ENCODE measurements around the gene BCAR1.
"Not testable (repeated sequence)": the region's sequence is repeated elsewhere in the genome, so short reads cannot be mapped to it uniquely, and the experiment has no call there.

Gene BCAR1

DNA sequence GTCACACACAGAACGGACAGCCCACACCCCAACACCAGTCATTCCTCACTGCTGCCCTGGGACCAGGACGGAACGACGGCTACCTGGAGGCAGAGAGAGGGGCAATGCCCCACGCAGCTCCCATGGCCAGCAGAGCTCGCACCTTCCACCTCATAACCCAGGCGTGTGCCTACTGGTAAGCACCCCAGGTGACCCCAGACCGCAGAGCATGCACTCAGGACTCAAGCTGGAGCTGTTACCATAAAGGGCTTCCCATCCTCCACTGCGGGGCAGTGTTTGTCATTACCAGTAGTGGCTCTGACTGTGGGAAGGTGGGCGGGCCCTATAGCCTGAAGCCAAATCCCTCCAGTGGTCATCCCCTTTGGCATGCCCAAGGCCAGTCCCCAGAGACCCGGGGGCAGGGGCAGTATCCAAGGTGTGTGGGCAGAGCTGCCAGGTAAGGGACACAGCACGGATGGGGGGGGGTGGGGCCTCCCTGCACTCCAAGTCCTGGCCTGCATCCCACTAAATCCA, 4.7 kb upstream of the BCAR1 start:
- DNase-seq (ENCODE audit: low spot score), result no peak

DNA sequence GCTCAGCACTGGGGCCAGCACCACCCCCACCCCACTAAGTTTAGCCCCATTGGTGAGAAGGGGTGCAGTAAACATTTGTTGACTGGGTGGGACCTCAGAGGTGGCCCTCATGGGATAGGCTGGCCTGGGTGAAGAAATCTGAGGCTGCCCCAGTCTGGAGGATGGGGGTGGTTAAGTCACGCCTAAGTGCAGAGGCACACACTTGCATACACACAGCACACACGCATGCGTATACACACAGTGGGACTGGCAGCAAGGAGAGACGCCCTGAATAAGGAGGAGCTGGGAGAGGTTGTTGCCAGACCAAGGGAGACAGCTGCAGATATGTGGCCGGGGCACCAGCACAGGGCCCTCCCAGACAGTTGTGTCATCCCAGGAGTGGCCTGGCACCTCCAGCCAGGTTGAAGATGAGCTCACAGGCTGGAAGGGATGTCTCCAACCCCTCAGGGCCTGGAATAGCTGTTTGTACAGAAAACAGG, 3.0 kb upstream of the BCAR1 start:
- DNase-seq (ENCODE audit: low spot score), result no peak

DNA sequence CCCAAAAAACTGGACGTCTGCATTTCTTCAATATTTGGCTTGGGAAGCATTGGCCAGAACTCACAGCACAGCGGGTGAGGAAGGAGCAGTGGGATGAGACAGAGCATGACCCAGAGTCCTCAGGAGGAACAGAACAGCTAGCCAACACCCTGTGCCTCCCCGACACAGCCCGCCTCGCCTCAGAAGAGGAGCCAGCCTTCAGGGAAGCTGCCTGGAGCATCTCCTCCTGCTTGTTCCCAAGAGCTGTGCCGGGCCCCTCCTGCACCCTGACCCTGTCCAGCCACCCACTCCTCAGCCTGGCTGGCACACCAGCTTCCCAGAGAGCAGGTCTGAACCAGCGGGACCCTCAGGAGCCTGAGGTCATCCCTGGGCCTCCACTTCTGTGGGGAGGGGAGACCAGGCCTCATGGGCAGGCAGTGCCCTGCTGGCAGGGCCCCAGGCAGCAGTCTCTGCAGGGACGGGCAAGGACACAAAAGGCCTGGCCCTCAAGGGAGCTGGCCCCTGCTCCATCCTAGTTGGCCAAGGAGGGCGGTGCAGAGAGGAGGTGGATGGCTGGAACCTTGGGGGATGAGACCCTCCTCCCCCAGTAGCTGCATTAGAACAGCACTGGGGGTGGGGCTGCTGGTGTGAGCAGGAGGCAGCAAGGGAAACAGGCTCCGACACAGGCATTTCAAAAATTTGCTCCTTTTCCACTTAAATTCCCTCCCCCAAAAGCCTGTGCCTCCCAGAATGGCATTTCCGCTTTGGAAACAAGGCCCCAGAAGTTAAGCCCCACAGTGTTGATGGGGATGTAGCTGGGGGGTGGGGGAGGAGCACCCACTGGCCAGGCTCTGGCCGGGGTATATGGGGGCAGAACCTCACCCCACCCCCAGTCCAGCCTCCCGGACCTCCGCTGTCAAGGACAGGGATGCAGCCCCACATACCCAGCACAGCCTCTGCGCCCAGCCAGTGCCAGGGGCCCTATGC, 1.8 kb upstream of the BCAR1 start:
- DNase-seq (ENCODE audit: low spot score), result no peak

DNA sequence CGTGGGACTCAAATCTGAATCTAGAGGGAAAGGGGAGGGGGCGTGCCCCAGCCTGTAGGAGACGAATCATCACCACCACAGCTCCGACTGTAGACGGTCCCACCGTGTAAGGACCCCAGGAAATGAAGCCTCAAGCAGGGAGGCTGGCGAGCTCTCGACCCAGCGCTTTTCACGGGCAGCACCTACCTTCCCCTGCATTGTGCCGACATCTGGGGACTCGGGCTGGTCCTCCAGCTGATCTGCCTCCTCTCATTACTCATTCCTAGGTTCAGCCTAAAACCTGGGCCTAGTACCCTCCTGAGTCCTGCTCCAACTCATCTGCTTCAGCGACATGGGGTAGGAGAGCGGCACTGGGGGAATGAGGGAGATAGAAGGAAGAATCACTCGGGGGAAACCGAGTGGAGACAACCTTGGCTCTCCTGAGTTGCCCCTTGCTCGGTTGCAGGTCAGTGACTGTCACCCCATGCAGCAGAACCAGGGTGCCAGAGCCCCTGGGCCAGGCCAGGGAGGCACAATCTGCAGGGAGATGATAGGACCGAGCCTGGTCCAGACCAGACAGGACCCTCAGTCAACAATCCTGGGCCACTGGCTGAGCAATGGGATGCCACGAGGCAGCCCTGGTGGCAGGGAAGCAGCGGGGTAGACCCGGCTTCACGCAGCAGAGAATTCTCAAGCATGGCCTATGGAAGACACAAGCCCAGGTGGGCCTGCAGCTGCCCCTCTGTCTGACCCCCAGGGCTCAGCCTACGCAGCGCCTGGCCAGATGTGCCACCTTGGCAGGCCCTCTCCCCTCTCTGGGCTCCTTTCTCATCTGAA, 833 bp upstream of the BCAR1 start:
- no peak for DNase-seq (ENCODE audit: low spot score)

DNA sequence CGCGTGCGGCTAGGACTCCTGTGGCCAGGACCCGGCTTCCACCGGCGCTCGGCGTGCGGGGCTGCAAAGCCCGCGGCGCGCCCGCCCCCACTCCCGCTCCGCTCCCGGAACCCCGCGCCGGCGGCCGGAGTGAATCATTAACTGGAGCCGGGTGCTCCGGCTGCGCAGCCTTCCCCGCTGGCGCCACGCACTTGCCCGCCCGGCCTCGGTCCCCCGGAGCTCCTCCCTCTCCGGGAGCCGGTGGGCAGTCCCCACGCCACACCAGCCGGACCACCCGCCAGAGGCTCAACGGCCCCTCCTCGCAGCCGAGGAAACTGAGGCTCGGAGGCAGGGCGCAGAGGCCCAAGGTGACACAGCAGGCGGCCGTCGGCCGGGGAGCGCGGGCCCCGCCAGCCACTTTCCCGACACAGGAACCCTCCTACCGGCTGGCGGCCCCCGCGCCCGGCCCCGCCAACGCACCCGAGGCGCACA, 580 bp downstream of the BCAR1 start:
- no peak for DNase-seq (ENCODE audit: low spot score)

DNA sequence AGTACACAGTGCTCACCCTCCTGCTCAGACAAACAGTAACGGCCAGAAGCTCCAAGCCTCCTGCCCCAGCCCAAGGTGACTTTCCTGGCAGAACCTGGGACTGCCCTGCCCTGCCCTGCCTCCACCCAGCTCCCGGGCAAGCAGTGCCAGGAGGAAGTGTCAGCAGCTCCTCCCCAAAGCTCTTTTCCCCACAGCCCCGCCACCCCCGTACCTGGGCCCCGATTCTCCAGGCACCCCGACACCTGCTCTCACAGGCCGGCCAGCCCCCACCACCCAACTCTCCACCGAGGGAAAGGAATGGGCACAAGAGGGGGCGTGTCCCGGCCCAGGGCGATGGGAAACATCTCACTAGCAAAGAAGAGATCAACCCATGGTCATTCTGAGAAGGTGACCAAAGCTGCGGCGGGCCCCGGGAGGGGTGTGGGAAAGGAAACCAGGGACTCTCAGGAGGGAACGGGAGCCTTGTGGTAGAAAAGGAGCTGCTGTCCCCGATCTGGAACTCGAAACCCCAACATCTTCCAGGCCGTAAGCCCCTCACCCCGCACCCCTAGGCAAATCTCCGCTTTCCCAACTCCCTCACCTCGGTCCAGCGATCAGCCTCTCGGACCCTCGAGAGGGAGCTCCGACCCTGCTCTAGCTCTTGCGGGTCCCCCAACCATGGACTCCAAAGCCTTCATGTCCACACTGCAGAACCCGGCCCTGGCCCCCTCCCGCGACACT, 1.2 kb downstream of the BCAR1 start:
- no peak for DNase-seq (ENCODE audit: low spot score)

DNA sequence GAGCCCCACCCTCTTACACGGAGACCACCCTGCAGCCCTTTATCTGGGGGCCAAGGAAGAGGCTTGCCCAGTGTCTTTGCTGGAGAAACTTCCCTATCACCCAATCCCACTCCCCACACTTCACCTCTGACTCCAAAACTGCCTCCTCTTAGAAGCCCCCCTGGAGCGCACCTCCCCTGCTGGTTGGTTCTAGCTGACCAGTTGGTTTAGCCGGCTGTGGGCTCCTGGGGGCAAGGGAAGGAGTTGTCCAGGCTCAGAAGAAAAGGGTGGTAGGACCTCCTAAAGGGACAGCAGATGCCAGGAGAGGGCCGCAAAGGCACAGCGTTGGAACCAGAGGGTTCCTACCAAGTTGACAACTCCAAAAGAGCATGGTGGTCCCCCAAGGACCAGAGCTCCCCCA, 2.0 kb downstream of the BCAR1 start:
- DNase-seq (ENCODE audit: low spot score), result no peak

DNA sequence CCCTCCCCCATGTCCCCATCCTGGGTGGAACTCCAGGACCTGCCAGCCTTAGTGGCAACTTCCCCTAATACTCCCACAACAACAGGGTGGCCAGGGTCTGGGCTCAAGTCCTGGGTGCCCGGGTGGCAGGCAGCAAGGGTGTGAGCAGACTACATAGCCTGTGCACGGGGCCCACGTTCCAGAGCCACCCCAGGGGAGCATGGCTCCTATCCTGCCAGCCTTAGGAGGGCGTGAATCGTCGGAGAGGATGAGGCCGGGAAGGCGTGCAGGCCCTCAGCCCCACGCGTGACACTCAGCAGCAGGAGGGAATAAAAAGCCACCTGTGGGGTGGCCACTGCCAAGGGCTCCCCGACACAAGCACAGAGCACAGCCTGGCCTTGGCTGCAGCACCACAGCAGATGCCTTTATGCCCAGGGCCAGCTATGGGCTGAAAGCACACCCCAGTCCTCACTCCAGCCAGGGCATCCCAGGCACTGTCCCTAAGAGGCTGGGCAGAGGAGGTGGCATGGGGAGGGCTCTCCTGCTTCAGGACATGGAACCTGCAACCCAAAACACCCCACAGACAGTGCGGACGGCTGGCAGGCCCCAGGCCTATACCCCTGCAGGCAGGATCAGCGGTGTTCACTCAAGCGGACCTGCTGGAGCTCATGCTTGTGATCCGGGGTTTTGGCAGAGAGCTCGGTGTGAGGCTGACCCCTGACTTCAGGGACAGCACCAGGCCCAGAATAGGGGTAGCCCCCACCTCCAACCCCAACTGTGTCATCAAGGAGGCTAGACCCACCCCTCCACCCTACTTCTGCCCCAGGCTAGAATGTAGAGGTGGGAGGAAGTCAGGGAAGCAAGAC, 2.7 kb downstream of the BCAR1 start:
- no peak for DNase-seq (ENCODE audit: low spot score)

DNA sequence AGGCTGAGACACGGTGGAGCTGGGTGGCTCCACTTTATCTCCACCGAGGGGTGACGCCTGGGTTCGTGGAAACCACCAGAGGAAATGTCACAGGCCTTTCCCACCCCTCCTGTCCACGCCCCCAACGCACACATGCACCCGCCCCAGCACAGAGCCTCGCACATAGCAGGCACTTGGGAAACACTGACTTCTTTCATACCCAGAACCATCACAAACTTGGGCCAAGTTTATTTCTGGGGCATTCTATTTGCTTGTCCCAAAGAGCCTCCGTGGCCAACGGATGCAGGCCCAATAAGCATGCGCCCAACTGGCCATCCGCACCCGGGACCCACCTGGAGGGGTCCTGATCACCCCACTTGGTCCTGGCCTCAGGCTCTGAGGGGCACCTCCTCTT, 3.3 kb downstream of the BCAR1 start:
- peak; percentile 22 for DNase-seq (ENCODE audit: low spot score)

DNA sequence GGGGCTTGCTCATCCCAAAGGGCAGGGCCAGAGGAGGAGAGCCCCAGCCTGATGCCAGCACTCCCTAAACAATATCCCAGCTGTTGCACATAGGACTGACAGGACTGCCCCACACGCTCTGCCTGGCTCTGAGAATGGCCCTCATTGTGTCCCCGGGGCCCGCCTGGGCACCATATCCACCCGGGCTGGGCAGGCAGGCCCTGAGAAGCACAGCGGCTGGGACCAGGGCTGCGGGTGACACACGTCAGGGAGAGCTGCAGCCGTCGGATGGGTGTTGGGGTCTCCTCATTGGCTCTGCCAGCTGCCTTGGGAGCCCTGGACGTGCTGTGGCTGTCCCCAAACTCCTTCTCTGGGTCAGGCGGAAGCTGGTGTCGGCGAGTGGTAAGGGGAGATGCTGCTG, 4.2 kb downstream of the BCAR1 start:
- no peak for DNase-seq (ENCODE audit: low spot score)

DNA sequence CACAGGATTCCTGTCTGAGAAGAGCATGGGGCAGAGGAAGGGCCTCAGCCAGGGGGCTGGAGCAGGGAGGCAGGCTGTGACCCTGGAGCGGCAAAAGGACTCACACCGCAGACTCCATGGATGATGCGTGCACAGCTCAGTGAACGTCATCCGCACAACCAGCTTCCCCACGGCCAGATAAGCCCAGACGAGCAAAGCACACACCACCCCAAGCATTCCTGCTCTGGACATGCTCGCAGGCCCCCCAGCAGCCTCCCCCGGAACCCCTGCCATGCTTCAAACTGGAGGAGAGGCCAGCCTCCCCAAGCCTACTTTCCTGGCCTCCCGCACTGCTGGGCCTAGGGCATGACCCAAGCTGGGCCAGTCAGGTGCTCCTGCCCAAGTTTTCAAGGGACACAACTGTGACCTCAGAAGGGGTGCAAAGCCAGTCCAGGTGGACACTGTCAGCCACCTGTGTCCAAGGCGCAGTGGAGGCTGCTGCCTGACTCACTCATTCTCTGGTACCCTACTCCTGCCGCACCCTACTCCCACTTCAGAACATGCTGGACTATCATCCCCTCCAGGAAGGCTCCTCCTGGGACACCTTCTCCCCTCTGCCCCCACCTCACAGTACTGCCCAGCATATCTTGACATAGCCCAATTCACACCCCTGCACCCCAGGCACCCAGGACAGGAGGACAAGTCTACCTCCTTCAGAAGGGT, 4.8 kb downstream of the BCAR1 start:
- no peak for DNase-seq (ENCODE audit: low spot score)

DNA sequence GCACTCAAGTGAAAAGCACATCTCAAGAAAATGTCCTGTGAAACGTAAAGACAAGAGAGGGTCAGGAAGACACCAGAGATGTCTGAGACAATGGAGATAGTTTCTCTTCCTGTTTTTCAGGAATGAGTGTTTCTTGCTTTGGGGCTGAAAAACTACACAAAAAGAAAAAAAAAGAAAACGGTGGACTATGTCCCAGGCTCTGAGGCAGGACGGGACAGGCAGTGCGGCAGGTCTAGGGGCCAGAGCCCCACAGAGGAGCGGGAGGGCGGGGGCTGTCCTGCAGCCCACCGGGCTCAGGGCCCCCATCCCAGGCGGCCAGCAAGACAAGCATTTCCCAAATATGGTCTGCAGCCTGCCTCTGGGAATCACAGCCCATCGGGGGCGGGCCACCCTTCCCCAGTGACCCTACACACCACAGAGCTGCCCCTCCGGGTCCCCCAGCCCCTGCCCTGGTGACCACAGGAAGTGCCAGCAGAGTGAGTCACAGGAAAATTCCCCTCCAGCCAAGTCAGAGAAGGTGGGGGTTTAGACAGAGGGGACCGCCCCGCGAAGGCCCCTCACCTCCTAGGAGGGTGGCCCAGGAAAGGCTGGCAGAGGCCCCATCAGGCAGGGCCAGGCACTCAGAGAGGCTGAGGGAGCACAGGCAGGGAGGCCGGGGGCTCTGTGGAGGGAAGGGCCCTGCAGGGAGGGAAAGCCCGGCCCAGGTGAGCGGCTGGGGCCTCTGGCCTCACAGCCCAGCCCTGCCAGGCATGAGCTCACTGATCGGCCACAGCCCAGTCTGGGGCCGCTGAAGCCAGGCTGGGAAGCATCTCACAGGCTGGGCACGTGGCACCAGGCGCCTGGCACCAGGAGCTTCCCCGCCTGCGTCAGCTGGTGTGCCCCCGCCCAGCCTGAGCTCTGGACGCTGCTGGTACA, 6.3 kb downstream of the BCAR1 start:
- no peak for DNase-seq (ENCODE audit: low spot score)

DNA sequence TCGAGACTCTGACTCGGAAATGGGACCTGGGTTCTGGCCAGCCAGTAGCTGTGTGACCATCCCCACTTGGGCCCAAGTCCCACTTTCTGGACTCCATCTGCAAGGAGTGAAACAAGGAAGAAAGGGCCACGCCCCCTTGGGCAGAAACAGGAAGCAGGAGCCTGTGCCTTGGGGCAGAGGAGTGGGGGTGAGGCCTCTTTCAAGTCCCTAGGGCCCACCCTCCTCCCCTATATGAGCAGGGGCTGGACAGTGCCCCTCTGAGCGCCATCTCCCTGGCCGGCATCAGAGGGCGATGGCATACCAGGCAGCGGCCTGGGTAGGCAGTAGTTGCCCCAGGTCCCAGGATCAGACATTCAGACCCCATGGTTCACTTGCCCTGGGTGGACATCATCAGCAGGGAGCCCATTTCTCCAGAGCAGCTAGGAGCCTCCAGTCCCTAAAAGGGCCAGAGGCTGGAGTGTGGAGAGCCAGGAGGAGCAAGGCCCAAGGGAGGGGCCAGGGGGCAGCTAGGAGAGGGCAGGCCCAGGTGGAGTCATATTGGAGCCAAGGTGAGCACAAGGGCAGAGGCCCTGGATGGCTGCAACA, 7.1 kb downstream of the BCAR1 start:
- DNase-seq (ENCODE audit: low spot score), result no peak

DNA sequence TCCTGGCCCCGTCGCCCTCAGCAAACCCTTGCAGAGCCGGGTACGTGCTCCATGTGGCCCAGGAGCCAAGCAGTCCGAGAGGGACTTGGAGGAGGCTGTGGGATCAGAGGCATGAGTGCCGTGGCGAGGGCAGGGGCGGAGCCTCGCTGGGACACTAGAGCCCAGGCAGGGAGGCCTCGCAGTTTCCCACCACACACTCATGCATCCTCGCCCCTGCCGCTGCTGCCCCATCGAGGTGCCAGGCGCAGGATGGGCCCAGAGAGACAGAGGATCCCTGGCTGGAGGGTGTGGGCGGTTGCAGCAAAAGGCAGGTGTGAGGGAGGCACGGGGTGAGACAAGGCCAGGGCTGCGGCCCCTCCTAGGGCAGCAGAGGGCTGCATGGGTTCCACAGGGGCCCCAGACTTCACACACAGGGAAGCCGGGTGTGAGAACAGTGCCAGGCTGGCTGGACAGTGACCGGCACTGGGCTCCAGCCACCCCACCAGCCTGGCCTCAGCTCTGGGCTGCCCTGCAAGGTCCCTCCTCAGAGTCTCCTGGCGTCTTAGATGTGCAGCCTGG, 7.7 kb downstream of the BCAR1 start:
- no peak for DNase-seq (ENCODE audit: low spot score)

DNA sequence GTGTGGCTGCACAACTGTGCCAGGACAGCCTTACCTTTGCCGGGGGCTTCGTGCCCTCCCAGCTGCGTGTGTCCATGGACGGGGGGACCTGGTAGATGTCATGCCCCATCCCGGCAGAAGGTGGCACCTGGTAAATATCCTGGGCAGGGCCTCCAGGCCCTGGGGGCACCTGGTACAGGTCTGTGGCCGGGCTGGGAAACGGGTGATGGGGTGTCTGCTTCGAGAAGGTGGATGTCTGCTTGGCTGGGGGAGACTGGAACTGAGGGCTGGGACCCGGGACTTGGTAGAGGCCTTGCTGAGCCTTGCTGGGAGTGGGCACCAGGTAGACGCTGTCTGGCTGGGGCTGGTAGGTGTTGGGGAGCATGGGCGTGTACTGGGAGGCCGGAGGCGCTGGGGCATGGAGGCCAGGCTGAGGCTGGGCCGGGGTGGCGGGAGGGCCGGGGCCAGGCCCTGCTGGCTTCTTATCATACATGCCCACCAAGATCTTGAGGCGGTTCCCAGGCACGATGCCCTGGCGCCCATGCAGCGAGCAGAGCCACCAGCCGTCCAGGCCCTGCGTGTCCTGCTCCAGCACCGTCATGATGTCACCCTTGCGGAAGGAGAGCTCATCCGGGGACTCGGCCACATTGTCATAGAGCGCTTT, 8.9 kb downstream of the BCAR1 start:
- not testable (repeated sequence) for DNase-seq (ENCODE audit: low spot score)

DNA sequence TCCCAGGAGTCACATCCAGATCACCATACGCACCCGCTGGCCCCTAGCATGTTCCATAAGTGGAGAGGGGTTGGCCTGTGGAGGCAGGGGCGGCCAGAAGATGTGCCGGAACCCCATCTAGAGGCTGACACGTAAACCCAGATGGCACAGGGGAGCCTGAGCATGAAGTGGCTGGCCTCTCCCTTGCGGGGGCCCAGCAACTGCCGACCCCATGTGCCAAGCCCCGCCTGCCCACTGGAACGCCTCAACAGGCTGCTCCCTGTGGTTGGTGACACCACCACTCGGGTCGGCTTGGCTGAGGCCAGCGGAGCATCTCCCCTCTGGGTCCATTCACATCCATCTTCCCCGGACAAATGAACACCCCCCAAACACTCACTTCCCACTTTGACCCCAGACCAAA, 9.5 kb downstream of the BCAR1 start:
- DNase-seq (ENCODE audit: low spot score), result no peak

DNA sequence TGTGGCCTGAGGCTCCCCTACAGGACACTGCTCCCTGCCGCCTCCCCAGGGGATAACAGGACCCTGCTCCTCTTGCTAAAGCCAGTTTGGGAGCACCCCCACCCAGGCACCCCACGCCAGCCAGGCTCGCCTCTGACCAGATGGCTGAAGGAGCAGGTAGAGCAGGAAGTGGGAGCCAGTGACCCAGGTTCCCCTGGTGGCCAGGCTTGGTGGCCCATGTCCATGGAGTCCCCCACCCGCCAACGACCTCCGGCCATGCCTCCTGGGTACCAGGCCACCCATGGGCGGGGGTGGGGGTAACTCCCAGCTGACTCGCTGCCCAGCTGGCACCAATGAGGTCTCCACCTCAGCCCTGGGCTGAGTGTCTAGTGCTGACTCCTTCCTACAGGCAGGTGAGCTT, 10.0 kb downstream of the BCAR1 start:
- DNase-seq (ENCODE audit: low spot score), result no peak

DNA sequence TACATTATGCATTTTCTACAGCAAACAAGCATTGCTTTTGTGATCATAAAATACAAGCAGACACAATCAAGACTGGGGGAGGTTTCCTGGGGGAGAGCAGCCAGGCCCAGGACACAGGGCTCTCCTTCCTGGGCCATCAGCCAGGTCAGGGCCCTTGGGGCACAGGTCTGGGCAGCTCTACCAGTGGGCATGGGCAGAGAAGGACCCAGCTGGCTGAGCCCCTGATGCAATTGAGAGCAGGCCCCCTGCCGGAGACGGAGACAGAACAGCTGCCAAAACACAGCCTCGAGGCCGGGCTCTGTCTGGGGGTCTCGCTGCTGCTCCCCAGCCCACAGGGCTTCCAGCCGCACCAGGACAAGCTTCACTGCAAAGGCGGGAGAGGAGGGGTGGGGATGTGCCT, 10.8 kb downstream of the BCAR1 start:
- DNase-seq (ENCODE audit: low spot score), result not testable (repeated sequence)
